GM12801 (cell line): ENCODE data around the gene SLC49A4.

Experiments
- TF ChIP-seq, protein P1 (sequence below): IDR thresholded peaks from one replicate; pipeline ENCODE4 v1.5.1; 2011; ENCODE audit warnings: control low read depth; ENCODE audit not compliant: insufficient read length; ENCODE audit errors: extremely low read depth

Gene SLC49A4

GRCh38 chr3:122862381-122862780 lies 67.5 kb downstream of the SLC49A4 start:
- TF ChIP-seq, protein P1, sequence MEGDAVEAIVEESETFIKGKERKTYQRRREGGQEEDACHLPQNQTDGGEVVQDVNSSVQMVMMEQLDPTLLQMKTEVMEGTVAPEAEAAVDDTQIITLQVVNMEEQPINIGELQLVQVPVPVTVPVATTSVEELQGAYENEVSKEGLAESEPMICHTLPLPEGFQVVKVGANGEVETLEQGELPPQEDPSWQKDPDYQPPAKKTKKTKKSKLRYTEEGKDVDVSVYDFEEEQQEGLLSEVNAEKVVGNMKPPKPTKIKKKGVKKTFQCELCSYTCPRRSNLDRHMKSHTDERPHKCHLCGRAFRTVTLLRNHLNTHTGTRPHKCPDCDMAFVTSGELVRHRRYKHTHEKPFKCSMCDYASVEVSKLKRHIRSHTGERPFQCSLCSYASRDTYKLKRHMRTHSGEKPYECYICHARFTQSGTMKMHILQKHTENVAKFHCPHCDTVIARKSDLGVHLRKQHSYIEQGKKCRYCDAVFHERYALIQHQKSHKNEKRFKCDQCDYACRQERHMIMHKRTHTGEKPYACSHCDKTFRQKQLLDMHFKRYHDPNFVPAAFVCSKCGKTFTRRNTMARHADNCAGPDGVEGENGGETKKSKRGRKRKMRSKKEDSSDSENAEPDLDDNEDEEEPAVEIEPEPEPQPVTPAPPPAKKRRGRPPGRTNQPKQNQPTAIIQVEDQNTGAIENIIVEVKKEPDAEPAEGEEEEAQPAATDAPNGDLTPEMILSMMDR = no peak

- TF ChIP-seq, protein P1 = no peak
These were observed 69.6 kb downstream of the SLC49A4 start for GRCh38 chr3:122864498-122864897.

DNA sequence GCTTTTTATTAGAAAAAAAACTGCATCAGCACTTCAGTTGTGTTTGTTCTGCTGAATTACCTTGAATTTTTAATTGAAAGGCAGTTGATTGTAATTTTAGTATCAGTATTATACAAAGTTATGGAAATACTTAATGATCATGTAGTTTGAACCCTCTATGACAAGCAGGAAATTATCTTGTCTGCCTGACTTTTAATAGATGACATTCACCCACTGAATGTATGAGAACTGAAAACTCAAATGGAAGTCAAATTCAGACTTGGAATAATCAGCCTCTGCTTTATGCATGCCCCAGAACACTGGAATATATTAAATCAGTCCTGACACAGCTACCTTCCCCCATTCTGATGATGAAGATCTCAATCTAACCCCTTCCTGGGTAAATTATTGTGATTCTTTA lies 73.5 kb downstream of the SLC49A4 start:
- TF ChIP-seq, protein P1 = no peak

- TF ChIP-seq, protein P1 = no peak
These were observed 79.1 kb downstream of the SLC49A4 start for GRCh38 chr3:122873741-122874515.

- TF ChIP-seq, protein P1 = no peak
These were observed 80.8 kb downstream of the SLC49A4 start for GRCh38 chr3:122875547-122876127.

DNA sequence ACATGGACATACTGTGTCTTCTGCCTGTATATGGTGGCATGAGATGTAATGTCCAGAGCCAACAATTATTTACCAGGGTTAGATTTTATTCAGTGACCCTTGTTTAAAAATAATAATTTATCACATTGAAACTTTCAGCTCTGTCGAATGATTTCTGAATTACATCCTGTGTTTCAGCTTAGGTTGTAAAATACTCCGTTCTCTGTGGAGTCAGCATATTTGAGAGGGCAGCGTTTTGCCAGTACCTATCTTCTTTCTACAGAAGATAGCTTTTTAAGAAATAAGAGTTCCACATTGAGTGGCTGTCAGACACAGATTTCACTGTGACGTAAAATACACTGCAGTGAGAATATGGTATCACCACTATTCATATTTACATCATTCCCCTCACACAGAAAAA lies 85.3 kb downstream of the SLC49A4 start:
- TF ChIP-seq, protein P1 = no peak

GRCh38 chr3:122880624-122881023 lies 85.8 kb downstream of the SLC49A4 start:
- TF ChIP-seq, protein P1 = no peak
